HTERT RPE-1 (cell line): ENCODE data around the gene CXXC5.

Experiments
- in situ Hi-C: fragments of 300-500 bp; cut with MboI; formaldehyde crosslinking; loops from 4 replicates; pipeline ENCODE4 v1.14.3; 2020; ENCODE audit warnings: low sequenced_read_pairs

Gene CXXC5

DNA sequence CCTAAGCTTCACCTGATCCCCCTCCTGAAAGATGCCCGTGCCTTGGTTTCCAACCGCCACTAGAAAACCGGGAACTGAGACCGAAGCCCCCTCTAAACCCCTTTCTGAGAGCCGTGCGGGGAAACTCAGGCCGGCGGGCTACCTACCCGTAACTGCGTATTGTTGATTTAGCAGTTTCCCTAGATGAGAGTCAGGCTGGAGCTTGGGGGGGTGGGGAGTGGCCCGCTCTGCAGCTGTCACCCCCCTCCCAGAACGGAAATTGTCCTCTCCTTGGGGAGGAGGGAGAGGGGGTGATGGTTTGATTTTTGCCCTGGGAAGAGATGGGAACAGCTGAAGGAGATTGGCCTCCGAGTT, 2.5 kb downstream of the CXXC5 start:
- in situ Hi-C loops: no loop called here

DNA sequence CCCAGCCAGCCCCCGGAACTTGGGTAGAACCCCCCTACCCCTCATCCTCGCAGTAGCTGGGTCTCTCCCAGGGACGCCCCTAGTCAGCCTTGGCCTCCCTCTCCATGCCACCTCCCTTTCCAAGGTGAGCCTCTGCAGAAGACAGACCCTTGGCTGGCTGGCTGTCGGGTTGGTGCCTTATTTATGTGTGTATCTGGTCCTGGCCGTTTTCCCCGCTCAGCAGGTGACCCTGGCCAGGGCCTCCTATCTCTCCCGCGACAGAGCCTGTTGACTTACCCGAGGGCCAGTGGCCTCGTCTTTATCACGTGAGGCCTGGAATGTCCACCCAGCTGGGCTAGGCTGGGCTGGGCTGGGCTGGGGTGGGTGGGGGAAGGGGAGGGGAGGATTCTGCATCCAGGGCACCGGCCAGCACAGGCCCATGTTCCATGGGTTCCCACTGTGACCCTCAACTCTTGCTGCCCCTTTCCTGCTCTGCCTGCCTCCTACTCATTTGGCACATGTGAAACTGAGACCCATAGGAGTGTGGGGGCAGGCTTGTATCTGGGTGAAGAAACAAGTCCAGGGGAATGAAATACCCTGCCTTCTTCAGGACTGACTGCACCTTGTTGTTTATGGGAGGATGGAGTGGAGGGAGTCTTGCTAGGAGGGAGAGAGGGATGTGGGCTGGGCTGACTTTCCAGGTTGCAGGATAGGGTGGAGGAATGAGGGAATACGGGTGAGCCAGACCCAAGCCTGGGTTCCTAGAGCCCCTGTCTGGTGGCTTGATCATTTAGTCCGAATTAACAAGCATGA, 3.1 kb downstream of the CXXC5 start:
- in situ Hi-C loops: no loop called here

DNA sequence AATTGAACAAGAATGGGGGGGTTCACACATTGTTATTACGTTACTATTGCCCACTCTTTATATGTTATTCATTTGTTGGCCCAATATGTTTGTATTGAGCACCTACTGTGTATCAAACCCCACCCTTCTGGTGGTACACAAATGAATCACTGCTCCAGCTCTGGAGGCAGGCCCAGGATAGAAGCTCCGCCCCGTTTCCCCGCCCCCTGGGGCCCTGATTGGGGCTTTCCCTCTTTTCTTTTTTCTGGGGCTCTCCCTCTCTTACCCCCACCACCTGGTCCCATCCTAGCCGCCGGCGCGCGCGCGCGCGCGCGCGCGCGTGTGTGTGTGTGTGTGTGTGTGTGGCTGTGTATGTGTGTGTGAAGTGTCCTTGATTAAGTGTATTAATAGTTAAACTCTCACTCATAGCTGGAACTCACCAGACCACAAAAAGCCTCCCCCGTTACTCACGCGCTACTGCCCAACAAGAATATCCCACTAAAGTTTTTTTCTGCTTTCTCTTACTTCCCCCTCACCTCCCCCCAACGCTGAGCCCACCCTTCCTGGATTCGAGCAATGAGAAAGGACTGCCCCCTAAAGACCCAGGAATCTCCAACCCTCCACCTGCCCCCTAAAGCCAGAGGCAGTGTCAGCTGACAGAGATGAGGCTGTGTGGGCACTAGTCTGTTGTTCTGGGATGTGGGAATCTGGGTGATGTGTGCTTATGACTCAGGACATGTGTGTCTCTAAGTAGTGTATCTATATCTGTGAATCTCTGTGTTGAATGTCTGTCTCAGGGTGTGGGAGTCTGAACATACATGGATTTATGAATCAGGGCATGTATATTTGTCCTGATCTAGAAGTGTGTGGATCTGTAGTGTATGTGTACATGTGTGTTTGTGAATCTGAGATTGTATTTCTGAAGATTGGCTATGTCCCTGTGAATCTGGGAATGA, 4.0 kb downstream of the CXXC5 start:
- in situ Hi-C loops: no loop called here

DNA sequence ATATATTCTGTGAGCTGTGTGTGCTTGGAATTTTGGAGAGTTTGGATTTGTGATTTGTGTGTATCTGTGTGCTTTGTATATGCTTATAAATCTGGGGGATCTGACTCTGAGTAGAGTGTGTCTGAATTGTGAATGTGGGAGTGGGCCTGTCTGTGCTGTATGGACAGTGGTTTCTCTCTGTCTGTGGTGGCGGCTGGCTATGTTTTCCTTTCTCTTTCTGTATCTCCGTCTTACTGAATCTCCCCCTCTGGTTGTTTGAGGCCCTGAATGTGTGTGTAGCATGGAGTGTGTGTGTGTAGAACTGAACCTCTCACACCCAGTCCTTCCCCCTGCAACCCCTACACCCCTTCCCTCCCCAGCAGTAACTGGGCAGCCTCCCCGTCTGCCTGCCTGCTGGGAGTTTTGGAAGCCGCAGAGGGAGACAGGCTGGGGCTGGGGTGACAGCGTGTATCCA, 4.7 kb downstream of the CXXC5 start:
- in situ Hi-C loops: no loop called here

DNA sequence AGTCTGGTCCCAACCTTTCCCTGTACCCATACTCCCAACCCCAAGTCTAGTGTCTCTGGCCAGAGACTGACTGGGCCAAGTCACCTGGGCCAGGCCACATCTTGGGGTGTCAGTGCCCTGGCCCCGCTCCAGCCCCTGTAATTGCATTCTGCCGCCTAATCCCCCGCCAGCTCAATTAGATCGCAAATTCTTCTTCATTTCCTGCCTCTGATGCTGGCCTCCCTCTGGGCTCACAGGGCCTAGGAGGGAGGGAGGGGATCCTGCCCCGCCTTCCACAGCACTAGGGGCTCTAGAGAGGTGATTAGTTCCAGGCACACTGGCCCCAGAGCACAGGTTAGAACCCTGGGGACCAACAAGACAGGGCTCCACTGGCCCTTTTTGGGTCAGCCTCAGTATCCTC, 5.5 kb downstream of the CXXC5 start:
- in situ Hi-C loops: no loop called here

DNA sequence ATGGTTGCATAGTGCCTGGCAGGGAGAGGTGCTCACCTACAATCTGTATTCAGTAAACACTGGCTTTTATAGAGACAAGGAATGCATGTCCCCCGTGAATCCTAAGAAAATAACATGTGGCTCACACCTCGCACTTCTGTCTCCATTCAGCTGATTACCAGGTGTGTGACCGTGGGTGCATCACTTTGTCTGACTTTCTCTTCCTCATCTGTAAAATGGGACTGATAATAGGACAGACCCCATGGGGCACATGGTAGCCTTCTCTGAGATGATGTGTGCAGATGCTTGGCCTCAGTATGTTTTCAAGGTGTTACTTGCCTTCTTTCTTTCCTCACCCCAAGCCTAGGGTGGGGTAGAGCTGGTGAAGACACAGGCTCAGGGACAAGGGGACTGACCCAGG, 6.3 kb downstream of the CXXC5 start:
- in situ Hi-C loops: no loop called here

DNA sequence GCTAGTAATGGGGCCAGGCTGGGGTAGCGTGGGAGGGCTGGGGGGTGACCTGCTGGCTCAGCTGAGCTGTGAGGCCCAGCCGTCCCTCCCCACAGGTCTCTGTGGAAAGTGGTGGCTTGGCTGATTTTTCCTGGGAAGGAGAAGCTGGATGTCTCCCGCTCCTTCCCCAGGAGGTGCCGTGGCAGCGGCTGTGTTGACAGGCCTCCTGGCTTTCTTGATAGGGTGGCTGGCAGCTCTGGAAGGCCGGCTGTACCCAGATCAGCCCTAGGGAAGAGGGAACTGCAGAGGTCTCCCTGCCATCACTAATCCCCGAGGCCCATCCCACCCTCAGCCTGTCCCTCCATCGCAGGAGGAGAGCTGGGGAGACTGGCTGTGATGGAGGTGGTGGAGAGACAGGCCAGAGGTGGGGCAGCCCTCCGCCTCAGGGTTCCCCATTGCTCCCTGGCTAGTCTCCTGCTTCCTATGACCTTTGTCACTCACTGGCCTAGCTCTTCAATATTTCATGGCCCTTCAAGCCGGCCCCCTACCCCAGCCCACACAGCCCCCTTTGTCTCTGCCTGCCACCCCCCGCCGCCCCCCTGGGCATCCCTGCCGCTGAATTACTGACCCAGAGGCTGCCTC, 6.8 kb downstream of the CXXC5 start:
- in situ Hi-C loops: no loop called here

DNA sequence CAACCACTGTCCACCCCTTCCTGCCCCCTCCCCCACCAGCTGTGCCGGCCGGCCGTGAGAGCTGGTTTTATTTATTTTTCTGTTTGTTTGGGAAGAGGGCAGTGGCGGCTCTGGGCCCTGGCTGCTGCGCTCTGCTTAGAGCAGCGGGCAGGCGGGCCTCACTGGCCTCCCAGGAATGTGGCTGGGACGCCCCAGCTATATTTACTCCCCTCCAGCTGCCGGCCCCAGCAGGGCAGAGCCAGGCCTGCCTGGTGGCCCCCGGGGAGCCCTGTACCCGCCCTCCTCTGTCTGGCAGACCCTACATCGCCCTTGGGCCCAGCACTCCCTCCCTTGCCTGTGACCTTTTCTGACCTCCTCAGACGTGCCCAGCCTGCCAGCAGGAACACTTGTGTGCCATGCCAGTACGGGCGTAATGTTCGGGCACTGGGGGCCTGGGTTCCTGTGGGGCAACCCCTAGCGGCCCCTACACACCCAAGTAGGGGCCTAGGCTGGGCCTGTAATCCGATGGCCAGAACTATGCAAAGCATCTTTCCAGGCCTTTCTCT, 7.7 kb downstream of the CXXC5 start:
- in situ Hi-C loops: no loop called here

DNA sequence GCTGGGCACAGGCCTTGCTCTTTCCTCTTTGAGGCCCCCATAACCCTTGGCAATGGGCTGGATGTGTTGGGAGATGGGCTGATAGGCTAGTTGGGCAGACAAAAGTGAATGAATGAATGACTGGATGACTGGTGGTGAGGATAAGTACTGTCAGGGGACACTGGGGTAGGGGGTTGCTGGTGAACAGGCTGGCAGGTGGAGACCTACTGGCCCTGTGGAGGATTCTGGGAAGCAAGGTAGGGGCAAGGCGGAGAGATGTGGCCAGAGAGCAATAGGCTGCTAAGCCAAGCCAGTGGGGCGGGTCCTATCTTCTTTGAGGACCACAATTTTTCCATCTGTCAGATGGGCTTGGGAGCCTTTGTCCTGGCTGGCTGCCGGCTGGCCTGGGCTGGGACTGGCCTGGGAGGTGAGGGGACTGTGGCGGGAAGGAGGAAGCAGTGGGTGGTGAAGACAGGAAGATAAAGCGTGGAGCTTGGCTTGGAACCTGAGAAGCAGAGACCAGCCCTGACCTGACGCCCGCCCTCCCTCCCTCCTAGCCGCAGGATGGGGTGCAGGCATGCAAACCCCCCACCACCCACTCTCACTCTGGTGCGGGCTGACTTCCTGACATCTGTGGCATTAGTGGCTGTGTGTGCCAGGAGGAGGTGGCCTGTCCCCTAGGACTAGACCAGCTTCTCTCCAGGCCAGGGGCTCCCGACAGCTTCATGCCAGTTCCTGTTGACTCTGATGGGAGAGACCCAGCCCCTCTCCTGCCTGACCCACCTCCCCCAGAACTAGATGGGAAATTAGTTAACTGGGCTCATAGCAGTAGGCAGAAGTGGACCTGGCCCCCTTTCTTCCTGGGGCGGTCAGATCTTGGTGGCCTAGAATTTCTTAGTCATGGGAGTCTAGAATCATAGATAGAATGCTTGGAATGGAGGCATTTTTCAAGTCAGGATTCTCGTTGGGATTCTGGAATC, 9.5 kb downstream of the CXXC5 start:
- in situ Hi-C loops: no loop called here

DNA sequence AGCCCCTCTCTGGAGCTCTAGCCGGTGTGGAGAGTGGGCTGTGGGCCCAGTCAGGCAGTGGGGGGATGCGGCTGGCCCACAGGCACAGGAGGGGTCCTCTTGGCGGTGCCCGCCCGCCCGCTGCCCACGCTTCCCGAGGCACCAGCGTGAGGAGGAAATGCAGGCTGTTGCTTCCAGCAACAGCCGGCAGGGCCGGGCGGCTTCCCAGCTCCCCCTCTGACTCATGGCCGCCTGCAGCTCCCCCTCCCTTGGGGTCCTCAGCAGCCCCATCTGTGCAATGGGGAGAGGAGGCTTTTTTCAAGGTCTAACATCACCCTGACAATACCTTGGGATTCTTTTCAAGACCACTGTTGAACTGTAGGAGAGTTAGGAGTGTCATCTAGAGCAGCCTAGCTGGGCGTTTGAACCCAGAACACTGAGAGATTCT, 10.4 kb downstream of the CXXC5 start:
- in situ Hi-C loops: no loop called here

DNA sequence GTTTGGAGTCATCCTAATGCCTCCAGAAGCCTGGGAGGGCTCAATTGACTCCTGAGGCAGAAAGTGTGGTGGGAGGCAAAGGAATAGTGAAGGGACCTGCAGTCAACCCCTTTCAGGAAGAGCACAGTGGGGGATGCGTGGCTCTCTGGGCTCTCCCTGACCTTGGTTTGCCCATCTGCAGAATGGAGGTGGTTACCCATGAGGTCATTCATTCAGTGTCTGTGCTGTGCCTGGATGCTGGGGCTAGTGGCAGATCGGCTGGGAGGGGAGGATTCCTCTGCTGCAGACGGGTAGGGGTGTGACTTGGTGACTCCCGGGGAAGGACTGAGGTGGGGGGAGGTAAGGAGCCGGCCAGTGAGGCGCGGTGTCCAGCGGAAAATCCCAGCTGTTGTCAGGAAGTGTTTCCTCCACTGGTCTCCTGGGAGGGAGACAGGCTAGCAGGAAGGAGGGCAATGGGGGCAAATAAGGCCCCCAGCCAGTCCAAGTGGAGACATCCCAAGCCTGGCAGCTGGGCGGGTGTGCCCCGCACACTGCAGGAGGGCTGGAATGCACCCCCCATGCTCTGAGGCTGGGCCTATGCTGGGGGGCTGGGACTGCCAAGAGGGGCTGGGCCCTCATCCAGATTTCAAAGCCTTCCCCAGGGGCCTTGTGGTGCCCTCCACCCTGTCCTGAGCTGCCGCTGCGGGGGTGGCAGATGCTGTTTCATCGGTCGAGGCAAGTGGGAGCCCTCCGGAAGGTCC, 10.9 kb downstream of the CXXC5 start:
- in situ Hi-C loops: no loop called here

DNA sequence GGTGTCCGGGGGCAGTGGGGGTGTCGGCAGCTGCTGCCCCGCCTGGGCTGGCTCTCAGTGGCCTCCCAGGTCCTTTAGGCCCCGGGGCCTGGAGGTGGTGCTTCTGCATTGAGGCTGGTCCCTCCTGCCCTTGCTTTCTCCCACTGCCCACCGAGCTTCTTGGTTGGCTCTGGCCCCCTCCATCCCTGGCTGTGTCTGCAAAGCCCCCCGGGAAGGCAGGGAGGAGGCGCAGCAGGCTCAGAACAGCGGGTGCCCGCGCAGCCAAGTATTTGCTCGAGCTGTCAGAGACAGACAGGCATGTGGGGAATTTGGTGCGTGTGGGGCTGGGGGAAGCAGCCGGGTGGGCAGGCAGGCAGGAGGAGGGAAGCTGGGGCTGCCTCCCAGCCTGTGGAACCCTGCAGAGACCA, 11.5 kb downstream of the CXXC5 start:
- in situ Hi-C loops: no loop called here

DNA sequence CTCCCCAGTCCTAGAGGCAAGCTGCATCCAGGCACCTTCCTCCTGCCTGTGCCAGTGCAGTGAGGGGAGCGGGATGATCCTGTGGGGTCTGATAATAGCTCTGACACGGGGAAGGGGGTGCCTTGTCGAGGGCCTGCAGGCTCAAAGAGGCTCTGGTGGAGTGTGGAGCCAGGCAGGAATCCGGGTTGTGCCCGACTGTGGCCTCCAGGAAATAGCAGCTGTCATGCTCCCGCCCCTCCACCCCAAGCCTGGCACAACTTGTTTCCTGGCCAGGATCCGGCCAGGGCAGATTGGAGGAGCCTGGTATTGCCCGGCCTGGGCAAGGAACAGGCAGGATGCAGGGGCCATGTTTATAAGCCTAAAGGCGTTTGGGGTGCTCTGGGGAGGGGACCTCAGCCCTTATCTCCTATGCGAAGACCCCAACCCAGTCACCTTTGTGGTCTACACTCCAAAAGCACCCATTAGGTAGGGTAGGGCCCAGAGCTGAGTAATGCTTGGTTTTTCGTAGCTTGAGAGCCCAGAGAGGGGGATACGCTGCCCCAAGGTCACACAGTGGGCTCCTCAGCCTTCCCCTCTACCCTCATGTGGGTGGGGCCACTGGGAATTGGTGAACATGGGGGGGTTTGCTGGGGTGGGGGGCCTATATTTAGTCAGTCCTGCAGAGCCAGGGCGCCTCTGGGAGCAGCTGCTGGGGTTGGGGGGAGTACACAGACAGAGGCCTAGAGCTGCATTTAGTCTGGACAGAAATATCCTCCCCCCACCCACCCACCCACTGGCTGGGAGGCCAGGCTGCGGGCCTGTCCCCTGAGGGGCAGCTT, 12.2 kb downstream of the CXXC5 start:
- in situ Hi-C loops: no loop called here

DNA sequence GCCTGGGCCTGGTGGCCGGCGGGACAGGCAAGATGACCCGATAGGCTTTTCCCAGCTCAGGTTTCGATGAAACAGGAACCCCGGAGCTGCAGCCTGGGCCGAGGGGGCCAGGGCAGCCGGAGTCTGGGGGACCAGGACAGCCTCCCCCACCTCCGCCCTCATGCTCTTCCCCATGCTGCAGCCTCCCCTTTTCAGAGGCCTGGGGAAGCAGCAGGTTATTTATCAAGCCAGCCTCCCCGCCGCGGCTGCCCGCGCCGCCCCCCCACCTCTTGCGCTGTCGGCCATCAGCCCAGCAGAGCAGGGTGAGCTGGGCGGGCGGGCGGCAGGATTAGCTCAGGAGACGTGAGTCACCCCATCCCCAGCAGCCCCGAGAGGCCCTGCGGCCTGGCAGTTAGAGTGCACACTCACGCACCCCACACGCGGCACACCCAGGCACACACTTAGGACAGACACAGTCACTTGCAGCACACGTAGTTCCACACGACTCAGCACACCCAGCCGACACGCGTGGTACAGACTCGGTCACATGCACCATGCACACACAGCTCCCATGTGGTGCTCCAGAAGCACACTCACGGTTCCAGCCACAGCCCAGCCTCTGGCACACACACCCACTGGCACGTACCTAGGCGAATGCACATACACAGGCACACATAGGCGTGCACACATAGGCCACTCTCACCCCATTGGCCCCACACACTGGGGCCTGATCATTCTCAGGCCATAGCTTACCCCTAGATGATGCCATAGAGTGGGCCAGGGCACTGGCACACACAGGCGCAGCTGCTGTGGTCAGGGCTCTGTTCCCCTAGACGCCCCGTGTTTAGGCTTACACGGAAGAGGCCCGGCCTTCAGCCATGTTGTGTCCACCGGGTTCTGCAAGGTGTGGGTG, 13.0 kb downstream of the CXXC5 start:
- in situ Hi-C loops: no loop called here

DNA sequence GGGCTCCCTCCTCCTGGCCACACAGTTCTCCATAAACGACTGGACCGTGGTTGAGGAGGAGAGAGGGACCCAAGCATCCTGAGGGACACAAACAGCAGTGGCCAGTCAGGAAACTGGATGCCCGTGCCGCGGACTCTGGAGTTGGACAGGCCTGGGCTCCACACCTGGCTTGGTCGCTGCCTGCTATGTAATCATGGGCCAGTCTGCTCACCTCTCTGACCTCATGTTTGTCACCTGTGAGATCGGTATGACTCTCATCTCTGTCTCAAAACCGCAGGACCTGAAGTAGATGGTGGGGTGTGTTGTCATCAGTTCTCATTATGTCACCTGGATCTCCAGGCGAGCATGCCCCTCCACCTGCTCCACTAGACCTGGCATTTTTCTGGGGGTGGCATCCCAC, 14.5 kb downstream of the CXXC5 start:
- in situ Hi-C loops: no loop called here

DNA sequence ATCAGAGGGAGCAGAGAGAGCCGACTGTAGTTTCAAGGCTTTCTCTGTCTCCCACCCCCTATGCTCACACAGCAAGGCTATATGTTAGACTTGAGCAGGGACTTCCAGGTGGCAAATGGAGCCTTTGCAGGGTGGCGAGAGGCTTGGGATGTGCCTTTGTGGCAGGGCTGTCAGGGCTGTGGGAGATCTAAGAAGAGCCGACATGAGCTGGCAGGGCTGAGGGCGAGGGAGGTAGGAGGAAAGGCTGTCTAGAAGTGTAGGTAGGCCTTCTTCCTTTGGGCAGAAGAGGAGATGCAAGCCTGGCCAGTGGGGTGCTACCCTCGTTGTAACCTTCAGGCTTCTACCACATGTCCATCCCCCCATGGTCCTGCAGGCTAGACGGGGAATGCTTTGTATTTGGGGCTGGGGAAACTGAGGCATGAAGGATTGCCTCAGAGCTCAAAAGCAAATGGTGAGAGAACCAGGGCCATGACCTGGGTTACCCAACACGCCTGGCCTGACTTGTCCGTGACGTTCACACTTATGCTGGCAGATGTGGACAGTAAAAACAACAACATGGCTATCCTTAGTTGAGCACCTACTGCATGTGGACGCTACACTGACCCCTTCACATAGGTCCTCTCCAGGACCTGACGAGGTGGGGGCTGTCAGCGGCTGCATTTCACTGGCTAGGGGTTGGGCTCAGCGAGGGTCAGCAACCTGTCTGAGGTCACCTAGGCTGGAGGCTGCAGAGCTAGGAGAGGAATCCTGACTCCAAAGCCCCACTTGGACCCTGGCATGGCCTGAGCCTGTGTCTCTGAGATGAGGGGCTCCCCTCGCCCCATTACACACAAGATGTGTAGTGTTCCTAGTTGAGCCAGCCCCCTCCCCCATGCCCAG, 15.3 kb downstream of the CXXC5 start:
- in situ Hi-C loops: no loop called here
